Measurements from ENCODE around the gene PDE4A. TPM values are rescaled to one million over a fixed set of nuclear protein-coding genes. Genes with fewer than 3 reads are reported as not detected.

PDE4A gene
- total and polyA plus RNA-seq, 2 donors (not counting 1 experiment from before 2014, with no cell fraction given) = 3.6 to 4.1 TPM

DNA sequence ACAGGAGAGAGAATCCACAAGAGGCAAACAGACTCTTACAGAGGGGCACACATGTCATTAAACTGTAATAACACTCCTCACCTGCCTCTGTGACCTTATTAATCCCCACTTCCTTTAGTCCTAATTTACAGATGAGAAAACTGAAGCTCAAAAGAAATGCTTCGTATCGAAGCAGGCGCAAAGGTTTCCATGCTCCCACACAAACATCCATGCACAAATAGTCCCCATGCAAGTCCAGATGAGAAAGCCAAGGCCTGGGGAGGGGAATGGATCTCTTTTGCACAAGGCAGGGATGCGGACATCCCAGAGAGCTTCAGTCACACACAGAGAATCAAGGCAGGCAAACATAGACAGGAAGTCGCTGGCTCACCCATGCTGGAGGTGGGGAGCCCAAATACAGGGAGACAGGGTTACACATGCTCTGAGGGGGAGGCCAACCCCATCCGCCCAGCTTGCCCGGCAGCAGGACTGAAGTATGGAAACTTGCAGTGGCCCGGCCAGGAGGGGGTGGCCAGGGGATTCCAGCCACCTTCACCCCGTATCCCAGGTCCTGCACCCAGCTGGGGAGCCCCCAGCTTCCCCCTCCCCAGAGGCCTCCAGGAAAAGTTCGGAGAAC is 96.4 kb downstream of the PDE4A start:
- TF ChIP-seq CTCF (conservative IDR thresholded peaks at IDR 0.05 in 1 of 2, IDR thresholded peaks at IDR 0.05 in 1 of 2; ENCODE audit: low read depth in 1 of 2, low read length in 2 of 2) (no peak), EZH2 (IDR thresholded peaks at IDR 0.05; ENCODE audit: low read length, missing control alignments) (peak; percentile 28)
- H3K4me3 ChIP-seq (replicated peaks in 1 of 4; ENCODE audit: control extremely low read depth in 1 of 4, insufficient read depth in 1 of 4, low read depth in 3 of 4, low read length in 4 of 4) = peak overlapping the region in 1 of 4 experiments; percentile 33
- no peak overlapping the region for H3K27ac ChIP-seq (ENCODE audit: insufficient read depth, low read length)
- peaks cover 4% of the 10 kb centered on the region for H3K4me1 ChIP-seq (ENCODE audit: control insufficient read depth, extremely low read depth, insufficient read depth, low read length)
- no peak overlapping the region for H2AFZ ChIP-seq (ENCODE audit: low read length)
- peaks cover 45% of the 10 kb centered on the region for H3K27me3 ChIP-seq (ENCODE audit: control insufficient read depth, insufficient read depth, low read length)
- peak overlapping the region; percentile 35 for H3K4me2 ChIP-seq (ENCODE audit: extremely low read depth, insufficient read depth, low read length)
- no peaks in the 10 kb centered on the region for H4K20me1 ChIP-seq (ENCODE audit: control insufficient read depth, extremely low read depth, insufficient read depth, low read length)
- no peaks in the 10 kb centered on the region for H3K79me2 ChIP-seq (ENCODE audit: control insufficient read depth, insufficient read depth, low read length)
- H3K9me3 ChIP-seq (ENCODE audit: control insufficient read depth, insufficient read depth, low read depth, low read length) = no peaks in the 10 kb centered on the region
- no peak overlapping the region for H3K9ac ChIP-seq (ENCODE audit: insufficient read depth, low read length)
- DNase-seq (ENCODE audit: low read depth in 2 of 2) = no peak
- H3K36me3 ChIP-seq (ENCODE audit: control insufficient read depth, insufficient read depth, low read length) = no peaks in the 10 kb centered on the region

DNA sequence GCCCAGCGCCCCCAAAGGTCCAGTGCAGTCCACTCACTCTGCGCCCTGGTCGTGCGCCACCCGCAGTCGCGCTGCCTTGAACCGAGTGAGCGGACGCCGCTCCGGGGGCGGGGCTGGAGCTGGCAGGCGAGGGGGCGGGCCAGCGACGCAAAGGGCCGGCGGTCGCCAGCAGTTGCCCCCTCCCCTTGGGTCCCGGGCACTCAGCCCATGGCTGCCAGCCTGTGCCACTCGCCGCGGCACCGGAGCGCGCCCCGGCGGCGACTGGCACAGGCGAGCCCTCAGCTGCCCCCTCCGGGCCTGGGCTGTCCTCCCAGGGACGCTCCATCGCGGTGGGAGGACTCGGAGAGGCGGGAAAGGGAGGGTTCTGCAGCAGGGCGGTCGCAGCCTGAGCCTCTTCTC is 97.0 kb downstream of the PDE4A start, which contains the start of gene S1PR5:
Gene S1PR5 (minus strand): TSS at position 87 of the 399 bp plus-strand sequence. CDS start 2,436 bp downstream, outside the sequence.
- H3K9me3 ChIP-seq (ENCODE audit: control insufficient read depth, insufficient read depth, low read depth, low read length) = no peaks in the 10 kb centered on the region
- peak within 1 kb of the TSS; percentile 52 for H3K4me2 ChIP-seq (ENCODE audit: extremely low read depth, insufficient read depth, low read length)
- no peak for DNase-seq (ENCODE audit: low read depth in 2 of 2)
- no peaks in the 10 kb centered on the region for H4K20me1 ChIP-seq (ENCODE audit: control insufficient read depth, extremely low read depth, insufficient read depth, low read length)
- TF ChIP-seq EZH2 (IDR thresholded peaks at IDR 0.05; ENCODE audit: low read length, missing control alignments) (no peak), CTCF (conservative IDR thresholded peaks at IDR 0.05 in 1 of 2, IDR thresholded peaks at IDR 0.05 in 1 of 2; ENCODE audit: low read depth in 1 of 2, low read length in 2 of 2) (no peak)
- no peak within 1 kb of the TSS for H2AFZ ChIP-seq (ENCODE audit: low read length)
- peaks cover 45% of the 10 kb centered on the region for H3K27me3 ChIP-seq (ENCODE audit: control insufficient read depth, insufficient read depth, low read length)
- H3K9ac ChIP-seq (ENCODE audit: insufficient read depth, low read length) = no peak within 1 kb of the TSS
- H3K27ac ChIP-seq (ENCODE audit: insufficient read depth, low read length) = no peak within 1 kb of the TSS
- H3K4me3 ChIP-seq (replicated peaks in 1 of 4; ENCODE audit: control extremely low read depth in 1 of 4, insufficient read depth in 1 of 4, low read depth in 3 of 4, low read length in 4 of 4) = peak within 1 kb of the TSS in 1 of 4 experiments; percentile 33
- H3K4me1 ChIP-seq (ENCODE audit: control insufficient read depth, extremely low read depth, insufficient read depth, low read length) = peaks cover 4% of the 10 kb centered on the region
- no peaks in the 10 kb centered on the region for H3K36me3 ChIP-seq (ENCODE audit: control insufficient read depth, insufficient read depth, low read length)
- H3K79me2 ChIP-seq (ENCODE audit: control insufficient read depth, insufficient read depth, low read length) = no peaks in the 10 kb centered on the region

DNA sequence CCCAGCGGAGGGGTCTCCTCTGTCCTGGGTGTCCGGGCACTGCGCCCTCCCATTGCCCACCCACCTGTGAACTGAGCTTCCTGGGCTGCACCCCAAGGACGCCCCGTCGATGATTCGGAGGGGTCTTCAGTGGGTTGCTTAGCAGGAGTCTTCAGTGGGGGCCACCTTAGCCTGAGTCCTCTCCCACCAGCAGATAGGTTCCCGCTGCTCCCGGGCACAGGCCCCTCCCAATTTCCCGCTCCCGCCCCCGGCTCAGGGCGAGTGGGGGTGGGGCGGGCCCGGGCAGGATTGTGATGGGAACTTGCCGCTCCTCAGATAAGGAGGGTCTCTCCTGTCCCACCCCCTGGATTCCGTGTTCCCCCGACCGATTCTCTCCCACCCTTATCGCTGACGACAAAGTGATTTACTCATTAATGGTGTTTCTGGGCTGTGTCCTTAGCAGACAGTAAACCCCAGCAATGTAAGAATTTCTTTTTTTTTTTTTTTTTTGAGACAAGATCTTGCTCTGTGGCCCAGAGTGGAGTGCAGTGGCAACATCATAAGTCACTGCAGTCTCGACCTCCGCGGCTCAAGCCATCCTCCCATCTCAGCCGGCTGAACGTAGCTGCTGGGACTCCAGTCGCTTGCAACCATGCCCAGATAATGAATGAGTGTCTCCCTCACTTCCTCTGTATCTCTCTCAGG is 97.6 kb downstream of the PDE4A start:
- TF ChIP-seq CTCF (conservative IDR thresholded peaks at IDR 0.05 in 1 of 2, IDR thresholded peaks at IDR 0.05 in 1 of 2; ENCODE audit: low read depth in 1 of 2, low read length in 2 of 2) = no peak
- no peak for TF ChIP-seq EZH2 (IDR thresholded peaks at IDR 0.05; ENCODE audit: low read length, missing control alignments)
- Histone ChIP-seq H3K4me2 (ENCODE audit: extremely low read depth, insufficient read depth, low read length) (peak overlapping the region; percentile 52), H3K9ac (ENCODE audit: insufficient read depth, low read length) (no peak overlapping the region), H3K4me1 (ENCODE audit: control insufficient read depth, extremely low read depth, insufficient read depth, low read length) (peaks cover 4% of the 10 kb centered on the region), H3K4me3 (replicated peaks in 1 of 4; ENCODE audit: control extremely low read depth in 1 of 4, insufficient read depth in 1 of 4, low read depth in 3 of 4, low read length in 4 of 4) (peak overlapping the region in 1 of 4 experiments; percentile 33), H3K27me3 (ENCODE audit: control insufficient read depth, insufficient read depth, low read length) (peaks cover 43% of the 10 kb centered on the region), H4K20me1 (ENCODE audit: control insufficient read depth, extremely low read depth, insufficient read depth, low read length) (no peaks in the 10 kb centered on the region), H3K36me3 (ENCODE audit: control insufficient read depth, insufficient read depth, low read length) (no peaks in the 10 kb centered on the region), H3K9me3 (ENCODE audit: control insufficient read depth, insufficient read depth, low read depth, low read length) (no peaks in the 10 kb centered on the region), H3K79me2 (ENCODE audit: control insufficient read depth, insufficient read depth, low read length) (no peaks in the 10 kb centered on the region), H2AFZ (ENCODE audit: low read length) (no peak overlapping the region), H3K27ac (ENCODE audit: insufficient read depth, low read length) (no peak overlapping the region)
- no peak for DNase-seq (ENCODE audit: low read depth in 2 of 2)

All from fibroblast of lung (primary cell).